CD4-positive, alpha-beta T cell treated with Interleukin-6 for 4 hours (primary cell): ENCODE results near the gene SEC14L2.
A peak's percentile ranks its signal among the peaks of the same experiment; 100 is the strongest.
"Not testable (repeated sequence)": the region's sequence is repeated elsewhere in the genome, so short reads cannot be mapped to it uniquely, and the experiment has no call there.

Source experiments
- DNase-seq: peaks from one replicate; pipeline ENCODE4 v3.0.0-alpha.2; 2020; ENCODE audit warnings: mixed read lengths

The SEC14L2 gene

GRCh38 chr22:30430933-30431332, 34.1 kb downstream of the SEC14L2 start:
- DNase-seq = no peak

GRCh38 chr22:30432096-30432495, 35.3 kb downstream of the SEC14L2 start:
- DNase-seq = no peak

GRCh38 chr22:30432520-30432919, 35.7 kb downstream of the SEC14L2 start:
- no peak for DNase-seq

- DNase-seq = no peak
These were observed 36.4 kb downstream of the SEC14L2 start for GRCh38 chr22:30433227-30433626.

GRCh38 chr22:30433773-30434172, 37.0 kb downstream of the SEC14L2 start:
- DNase-seq = no peak

GRCh38 chr22:30434843-30435242, 38.0 kb downstream of the SEC14L2 start:
- no peak for DNase-seq

GRCh38 chr22:30435674-30436126, 38.9 kb downstream of the SEC14L2 start:
- DNase-seq = peak; percentile 81

GRCh38 chr22:30436196-30436595, 39.4 kb downstream of the SEC14L2 start:
- DNase-seq = no peak

GRCh38 chr22:30438559-30438958, 41.7 kb downstream of the SEC14L2 start:
- DNase-seq = no peak

GRCh38 chr22:30439226-30439625, 42.4 kb downstream of the SEC14L2 start:
- no peak for DNase-seq

- DNase-seq = no peak
These were observed 43.0 kb downstream of the SEC14L2 start for GRCh38 chr22:30439836-30440235.

GRCh38 chr22:30441088-30441487, 44.3 kb downstream of the SEC14L2 start:
- DNase-seq = no peak

GRCh38 chr22:30444632-30445437, 48.0 kb downstream of the SEC14L2 start:
- DNase-seq = peak; percentile 40

GRCh38 chr22:30445438-30446145, 48.8 kb downstream of the SEC14L2 start:
- DNase-seq = no peak

GRCh38 chr22:30447656-30448055, 50.8 kb downstream of the SEC14L2 start:
- DNase-seq = no peak

- DNase-seq = not testable (repeated sequence)
These were observed 54.7 kb downstream of the SEC14L2 start for GRCh38 chr22:30451488-30451887.

- no peak for DNase-seq
These were observed 56.0 kb downstream of the SEC14L2 start for GRCh38 chr22:30452861-30453260.

GRCh38 chr22:30453731-30454510, 57.1 kb downstream of the SEC14L2 start:
- DNase-seq = peak; percentile 15

GRCh38 chr22:30455075-30455840, 58.4 kb downstream of the SEC14L2 start:
- no peak for DNase-seq

GRCh38 chr22:30457981-30458380, 61.2 kb downstream of the SEC14L2 start:
- DNase-seq = no peak

- DNase-seq = no peak
These were observed 62.6 kb downstream of the SEC14L2 start for GRCh38 chr22:30459181-30460052.

- no peak for DNase-seq
These were observed 63.3 kb downstream of the SEC14L2 start for GRCh38 chr22:30460147-30460546.
